Psoas muscle (tissue), 8 donors: ENCODE data around the gene CHTF18. TPM values are rescaled to one million over a fixed set of nuclear protein-coding genes. Genes with fewer than 3 reads are reported as not detected.
A peak's percentile ranks its signal among the peaks of the same experiment; 100 is the strongest.

Source experiments
- ATAC-seq, 4 donors: fragments of 200-7000 bp; cut with Tn5 transposase; one replicate each; pipeline ENCODE4 v1.9.1; 2020; ENCODE audit warnings: moderate library complexity in 3 of 4, mild to moderate bottlenecking in 2 of 4
- DNase-seq, 2 donors: peaks; one replicate each; pipeline ENCODE4 v3.0.0-alpha.2; 2020
- H3K27ac ChIP-seq: fragments of 200-600 bp; one replicate; pipeline ENCODE4 v1.8.0; 2022
- H3K27me3 ChIP-seq, 3 donors: fragments of 200-600 bp in 1 of 3; one replicate each; pipeline versions ENCODE4 v1.6.1 to v1.8.0; 2013 to 2022; ENCODE audit warnings: low read length in 2 of 3, mild to moderate bottlenecking in 2 of 3, moderate library complexity in 1 of 3; ENCODE audit not compliant: insufficient read depth in 3 of 3
- H3K36me3 ChIP-seq, 2 donors: fragments of 200-600 bp in 1 of 2; one replicate each; pipeline versions ENCODE4 v1.6.1 to v1.8.0; 2013 to 2022; ENCODE audit warnings: low read depth in 1 of 2, mild to moderate bottlenecking in 1 of 2, moderate library complexity in 1 of 2; ENCODE audit not compliant: insufficient read depth in 1 of 2
- H3K4me1 ChIP-seq: fragments of 200-600 bp; one replicate; pipeline ENCODE4 v1.8.0; 2022
- H3K4me3 ChIP-seq: fragments of 200-600 bp; one replicate; pipeline ENCODE4 v1.8.0; 2022; ENCODE audit warnings: mild to moderate bottlenecking
- H3K9me3 ChIP-seq: fragments of 200-600 bp; one replicate; pipeline ENCODE4 v1.8.0; 2022
- CTCF ChIP-seq: fragments of 200-600 bp; IDR thresholded peaks from one replicate; pipeline ENCODE4 v1.8.0; 2022; ENCODE audit warnings: antibody characterized with exemption
- WGBS, 3 donors: extraction: QIAGEN DNeasy Blood & Tissue Kit; methylation state at CpG; one replicate each; pipeline versions ENCODE4 v1.1.6 to v1.1.7; 2013; 5-methylcytosine and 5-hydroxymethylcytosine counted together
- intact Hi-C, 2 donors: fragments of 100-400 bp; cut with DNase I; formaldehyde crosslinking; loops; one replicate each; pipeline versions ENCODE4 v1.11.0 to v1.14.2; 2022
- long read RNA-seq, 2 donors: library from polyadenylated mRNA; unstranded; transcript quantifications; one replicate each; pipeline ENCODE4 v2.0.0, GENCODE V29; 2021
- polyA plus RNA-seq, 3 donors: library from polyadenylated mRNA; stranded (reverse); fragments of 200-250 nt; gene quantifications; one replicate each; pipeline ENCODE4 v1.2.3, GENCODE V29; 2013
- total RNA-seq, 4 donors: library from RNA; stranded (reverse); fragmentation: NEBNext Ultra II Directional in 2 of 4; extraction: Animal tissue kit (Norgen Biotek cat#: 25700) in 2 of 4; gene quantifications; one replicate each; pipeline versions ENCODE4 v1.2.1 to v1.2.4, GENCODE V29; 2021 to 2023
- donor health status: healthy with polysubstance abuse.
- donor health status: DM: no; HTN: no; CAD: no; lungs with moderate emphysema.
- donor health status: Bipolar disorder and iron deficiency.
- donor health status: healthy.
- donor health status: DM: yes; HTN: yes; CAD: no.
- donor health status: DM: no; HTN: no; CAD: no.
- donor health status: DM: no; HTN: no; CAD: no.
- donor health status: DM: yes; HTN: yes; CAD: no.

CHTF18 gene
- total RNA-seq = 1 to 10 TPM; 2.5 to 4.5 (median 4.0) TPM
- 1 to 10 TPM; 1.7 to 8.4 (median 2.2) TPM for polyA plus RNA-seq
- long read RNA-seq, donor 1, partial matches to known transcripts = 2 of 3 reads
- long read RNA-seq, donor 1, other reads (novel, unspliced or antisense) = 1 of 3 reads
- long read RNA-seq, donor 2, partial matches to known transcripts = 1 of 4 reads
- long read RNA-seq, donor 2, other reads (novel, unspliced or antisense) = 2 of 4 reads

DNA sequence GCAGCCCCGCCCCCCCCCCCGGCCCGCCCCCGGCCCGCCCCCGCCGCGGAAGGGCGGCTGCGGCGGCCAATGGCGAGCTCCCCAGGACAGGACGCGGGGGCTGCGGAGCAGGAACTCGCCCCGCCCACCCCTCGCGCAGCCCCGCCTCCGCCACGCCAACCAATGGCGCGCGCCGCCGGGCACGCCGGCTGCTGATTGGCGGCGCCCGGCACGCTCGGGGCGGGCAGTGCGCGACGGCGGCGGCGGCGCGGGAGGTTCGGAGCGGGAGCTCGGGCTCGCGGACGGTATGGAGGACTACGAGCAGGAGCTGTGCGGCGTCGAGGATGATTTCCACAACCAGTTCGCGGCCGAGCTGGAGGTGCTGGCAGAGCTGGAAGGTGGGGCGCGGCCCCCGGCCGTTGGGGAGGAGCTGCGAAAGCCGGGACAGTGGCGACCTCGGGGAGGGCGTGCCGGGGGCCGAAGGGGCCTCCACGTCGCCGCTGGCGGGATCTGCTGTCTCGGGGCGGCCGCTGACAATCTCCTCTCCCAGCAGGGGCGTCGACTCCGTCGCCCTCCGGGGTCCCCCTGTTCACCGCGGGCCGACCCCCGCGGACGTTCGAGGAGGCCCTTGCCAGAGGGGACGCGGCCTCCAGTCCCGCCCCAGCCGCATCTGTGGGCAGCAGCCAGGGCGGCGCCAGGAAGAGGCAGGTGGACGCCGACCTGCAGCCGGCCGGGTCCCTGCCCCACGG, at the start of gene CHTF18:
CHTF18 (plus strand) TSS at position 222 of the 728 bp plus-strand sequence; CDS start at position 287, 65 bp downstream.
- Histone ChIP-seq H3K4me1 (peaks cover 14% of the 10 kb centered on the region), H3K4me3 (peak within 1 kb of the TSS; percentile 81), H3K36me3 (no peaks in the 10 kb centered on the region), H3K27me3 (peaks cover 0 to 6% (median 0%) of the 10 kb centered on the region in 3 donors), H3K9me3 (no peaks in the 10 kb centered on the region), H3K27ac (peak within 1 kb of the TSS; percentile 48)
- no peak for TF ChIP-seq CTCF
- DNase-seq (peak; percentile 93 to 95), ATAC-seq (peak; percentile 93 to 97 (median 96))
- WGBS, 3 donors = 0 to 1% (median 1%) methylated on average over 31 to 97 of the region's 97 CpGs
- intact Hi-C loops = loop anchor here (5.0 to 10.0 kb wide), 2 partner anchors 76 to 214 kb away; no protein-coding TSS in a partner anchor

DNA sequence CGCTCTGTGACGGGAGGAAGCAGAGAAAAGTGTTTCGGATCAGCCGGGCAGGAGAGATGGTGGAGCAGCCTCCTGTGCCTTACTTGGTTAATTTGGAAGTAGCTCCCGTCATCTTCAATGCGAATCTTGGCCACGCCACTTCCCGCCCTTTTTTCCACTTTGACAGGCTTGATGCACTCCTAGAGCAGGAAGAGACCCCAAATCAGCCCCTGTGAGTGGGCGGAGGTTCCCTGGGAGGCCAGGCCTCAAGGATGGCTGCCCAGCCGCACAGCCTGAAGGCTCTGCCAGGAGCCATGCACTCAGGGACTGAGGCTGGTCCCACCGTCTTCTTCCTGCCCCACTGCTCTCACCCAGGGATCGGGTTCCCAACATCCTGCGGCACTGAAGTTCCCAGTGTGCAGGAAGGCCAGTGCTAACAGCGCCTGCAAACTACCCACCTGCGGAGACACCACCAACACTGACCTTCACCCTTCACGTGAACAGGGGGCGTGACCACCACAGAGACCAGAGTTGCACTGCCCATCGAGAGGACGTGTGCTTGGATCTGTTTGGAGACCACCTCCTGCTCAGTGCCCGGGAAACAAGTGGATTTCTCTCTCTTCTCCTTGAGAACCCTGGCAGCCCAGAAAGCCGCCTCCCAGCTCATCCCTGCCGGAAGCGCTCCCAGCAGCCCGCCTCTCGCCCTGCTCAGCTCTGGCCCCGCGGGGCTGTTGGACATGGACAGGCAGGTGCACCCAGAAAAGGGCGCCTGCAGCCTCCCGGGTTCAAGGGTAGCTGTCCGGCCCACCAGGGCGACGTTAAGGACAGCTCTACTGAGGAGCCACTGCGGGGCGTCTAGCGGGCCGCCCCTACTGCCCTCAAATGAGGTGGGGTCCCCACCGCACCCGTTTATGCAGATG, 48.6 kb upstream of the CHTF18 start:
- no peaks in the 10 kb centered on the region for H3K9me3 ChIP-seq
- H3K4me1 ChIP-seq = peaks cover 12% of the 10 kb centered on the region
- peaks cover 0 to 8% (median 0%) of the 10 kb centered on the region in 3 donors for H3K27me3 ChIP-seq
- peak overlapping the region; percentile 93 for H3K4me3 ChIP-seq
- 41 to 44% (median 42%) methylated on average over 36 to 38 of the region's 38 CpGs for WGBS, 3 donors
- TF ChIP-seq CTCF = no peak
- peak overlapping the region; percentile 77 for H3K27ac ChIP-seq
- ATAC-seq (peak in 1 of 4 donors; percentile 1), DNase-seq (no peak)
- peaks cover 0 to 38% of the 10 kb centered on the region in 2 donors for H3K36me3 ChIP-seq
- intact Hi-C loops = no loop called here

DNA sequence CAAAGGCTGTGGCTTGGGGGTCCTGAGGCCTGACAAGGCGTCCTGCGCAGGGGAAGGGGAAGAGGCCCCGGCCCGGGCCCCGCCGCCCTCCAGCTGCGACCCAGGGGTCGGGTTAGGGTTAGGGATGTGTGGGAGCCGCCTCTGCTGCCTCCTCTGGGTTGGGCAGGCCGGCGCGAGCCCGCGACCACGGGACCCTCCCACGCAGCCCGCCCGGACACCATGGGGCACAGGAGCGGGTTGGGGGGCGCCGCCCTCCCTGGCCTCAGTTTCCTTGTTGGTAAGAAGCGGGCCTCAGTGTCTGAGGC, 48.0 kb upstream of the CHTF18 start:
- peaks cover 0 to 10% (median 0%) of the 10 kb centered on the region in 3 donors for H3K27me3 ChIP-seq
- H3K9me3 ChIP-seq = no peaks in the 10 kb centered on the region
- 0 to 3% (median 0%) methylated on average over 7 to 22 of the region's 22 CpGs for WGBS, 3 donors
- H3K27ac ChIP-seq = peak overlapping the region; percentile 77
- peaks cover 12% of the 10 kb centered on the region for H3K4me1 ChIP-seq
- no peak for TF ChIP-seq CTCF
- intact Hi-C loops = no loop called here
- ATAC-seq (peak; percentile 23 to 43 (median 34)), DNase-seq (no peak)
- peaks cover 0 to 34% of the 10 kb centered on the region in 2 donors for H3K36me3 ChIP-seq
- peak overlapping the region; percentile 93 for H3K4me3 ChIP-seq

- intact Hi-C loops = loop anchor here in 1 of 2 donors (1.0 kb wide), 1 partner anchor 30 kb away; no protein-coding TSS in a partner anchor
- Histone ChIP-seq H3K9me3 (no peaks in the 10 kb centered on the region), H3K4me1 (peaks cover 12% of the 10 kb centered on the region), H3K27ac (peak within 1 kb of the TSS; percentile 77), H3K4me3 (peak within 1 kb of the TSS; percentile 93), H3K27me3 (peaks cover 0 to 10% (median 0%) of the 10 kb centered on the region in 3 donors), H3K36me3 (peaks cover 0 to 28% of the 10 kb centered on the region in 2 donors)
- DNase-seq = peak; percentile 90 to 94
- peak; percentile 90 for TF ChIP-seq CTCF
- ATAC-seq = peak; percentile 95 to 98 (median 98)
- WGBS, 3 donors = 1% methylated on average over 50 to 79 of the region's 79 CpGs
These were observed 47.5 kb upstream of the CHTF18 start, which contains the start of gene CIAO3 for GRCh38 chr16:740764-741505. Gene CIAO3, minus strand, starts transcription at chr16:740997. Its CDS starts 12 bp downstream, at chr16:740985.
